ENCODE data around the gene PIWIL4.
A peak's percentile ranks its signal among the peaks of the same experiment; 100 is the strongest.

PIWIL4 gene

GRCh38 chr11:94584978-94585377, 17.8 kb downstream of the PIWIL4 start:
- Histone ChIP-seq H3K4me3 (ENCODE audit: low read length in 2 of 2) (no peak overlapping the region), H3K9ac (ENCODE audit: low read length in 2 of 2) (no peak overlapping the region), H3K36me3 (ENCODE audit: control insufficient read depth in 2 of 2, insufficient read depth in 2 of 2, low read length in 2 of 2) (peaks cover 4 to 5% of the 10 kb centered on the region in 2 donors), H3K27me3 (ENCODE audit: control insufficient read depth in 1 of 2, insufficient read depth in 2 of 2, low read length in 2 of 2) (no peaks in the 10 kb centered on the region), H3K9me3 (ENCODE audit: control insufficient read depth in 2 of 2, low read length in 2 of 2) (no peaks in the 10 kb centered on the region), H3K4me1 (ENCODE audit: control insufficient read depth, insufficient read depth, low read length) (no peaks in the 10 kb centered on the region), H3K27ac (ENCODE audit: low read length) (no peak overlapping the region)

- no peaks in the 10 kb centered on the region for H3K4me1 ChIP-seq (ENCODE audit: control insufficient read depth, insufficient read depth, low read length)
- no peaks in the 10 kb centered on the region for H3K27me3 ChIP-seq (ENCODE audit: control insufficient read depth in 1 of 2, insufficient read depth in 2 of 2, low read length in 2 of 2)
- no peak overlapping the region for H3K4me3 ChIP-seq (ENCODE audit: low read length in 2 of 2)
- no peak overlapping the region for H3K9ac ChIP-seq (ENCODE audit: low read length in 2 of 2)
- peaks cover 6 to 8% of the 10 kb centered on the region in 2 donors for H3K36me3 ChIP-seq (ENCODE audit: control insufficient read depth in 2 of 2, insufficient read depth in 2 of 2, low read length in 2 of 2)
- no peak overlapping the region for H3K27ac ChIP-seq (ENCODE audit: low read length)
- no peaks in the 10 kb centered on the region for H3K9me3 ChIP-seq (ENCODE audit: control insufficient read depth in 2 of 2, low read length in 2 of 2)
Measured at GRCh38 chr11:94585399-94585798, 18.2 kb downstream of the PIWIL4 start.

- Histone ChIP-seq H3K27ac (ENCODE audit: low read length) (no peak overlapping the region), H3K9ac (ENCODE audit: low read length in 2 of 2) (no peak overlapping the region), H3K4me3 (ENCODE audit: low read length in 2 of 2) (no peak overlapping the region), H3K4me1 (ENCODE audit: control insufficient read depth, insufficient read depth, low read length) (no peaks in the 10 kb centered on the region), H3K36me3 (ENCODE audit: control insufficient read depth in 2 of 2, insufficient read depth in 2 of 2, low read length in 2 of 2) (peaks cover 13% of the 10 kb centered on the region in 2 donors), H3K27me3 (ENCODE audit: control insufficient read depth in 1 of 2, insufficient read depth in 2 of 2, low read length in 2 of 2) (no peaks in the 10 kb centered on the region), H3K9me3 (ENCODE audit: control insufficient read depth in 2 of 2, low read length in 2 of 2) (no peaks in the 10 kb centered on the region)
Measured at GRCh38 chr11:94586546-94586945, 19.4 kb downstream of the PIWIL4 start.

GRCh38 chr11:94586978-94587377, 19.8 kb downstream of the PIWIL4 start:
- Histone ChIP-seq H3K4me3 (ENCODE audit: low read length in 2 of 2) (no peak overlapping the region), H3K9me3 (ENCODE audit: control insufficient read depth in 2 of 2, low read length in 2 of 2) (no peaks in the 10 kb centered on the region), H3K27ac (ENCODE audit: low read length) (no peak overlapping the region), H3K9ac (ENCODE audit: low read length in 2 of 2) (no peak overlapping the region), H3K4me1 (ENCODE audit: control insufficient read depth, insufficient read depth, low read length) (no peaks in the 10 kb centered on the region), H3K27me3 (ENCODE audit: control insufficient read depth in 1 of 2, insufficient read depth in 2 of 2, low read length in 2 of 2) (no peaks in the 10 kb centered on the region), H3K36me3 (ENCODE audit: control insufficient read depth in 2 of 2, insufficient read depth in 2 of 2, low read length in 2 of 2) (peaks cover 13% of the 10 kb centered on the region in 2 donors)

GRCh38 chr11:94588366-94588942, 21.3 kb downstream of the PIWIL4 start:
- no peak overlapping the region for H3K4me3 ChIP-seq (ENCODE audit: low read length in 2 of 2)
- no peaks in the 10 kb centered on the region for H3K9me3 ChIP-seq (ENCODE audit: control insufficient read depth in 2 of 2, low read length in 2 of 2)
- no peak overlapping the region for H3K9ac ChIP-seq (ENCODE audit: low read length in 2 of 2)
- no peaks in the 10 kb centered on the region for H3K27me3 ChIP-seq (ENCODE audit: control insufficient read depth in 1 of 2, insufficient read depth in 2 of 2, low read length in 2 of 2)
- no peak overlapping the region for H3K27ac ChIP-seq (ENCODE audit: low read length)
- H3K36me3 ChIP-seq (ENCODE audit: control insufficient read depth in 2 of 2, insufficient read depth in 2 of 2, low read length in 2 of 2): peaks cover 13 to 15% of the 10 kb centered on the region in 2 donors
- no peaks in the 10 kb centered on the region for H3K4me1 ChIP-seq (ENCODE audit: control insufficient read depth, insufficient read depth, low read length)

GRCh38 chr11:94590352-94591041, 23.3 kb downstream of the PIWIL4 start:
- H3K4me1 ChIP-seq (ENCODE audit: control insufficient read depth, insufficient read depth, low read length): no peaks in the 10 kb centered on the region
- no peak overlapping the region for H3K4me3 ChIP-seq (ENCODE audit: low read length in 2 of 2)
- H3K9ac ChIP-seq (ENCODE audit: low read length in 2 of 2): no peak overlapping the region
- no peaks in the 10 kb centered on the region for H3K9me3 ChIP-seq (ENCODE audit: control insufficient read depth in 2 of 2, low read length in 2 of 2)
- no peak overlapping the region for H3K27ac ChIP-seq (ENCODE audit: low read length)
- peaks cover 13 to 19% of the 10 kb centered on the region in 2 donors for H3K36me3 ChIP-seq (ENCODE audit: control insufficient read depth in 2 of 2, insufficient read depth in 2 of 2, low read length in 2 of 2)
- no peaks in the 10 kb centered on the region for H3K27me3 ChIP-seq (ENCODE audit: control insufficient read depth in 1 of 2, insufficient read depth in 2 of 2, low read length in 2 of 2)

GRCh38 chr11:94593030-94593429, 25.9 kb downstream of the PIWIL4 start:
- Histone ChIP-seq H3K9ac (ENCODE audit: low read length in 2 of 2) (peak overlapping the region in 1 of 2 donors; percentile 22), H3K4me3 (ENCODE audit: low read length in 2 of 2) (no peak overlapping the region), H3K27ac (ENCODE audit: low read length) (no peak overlapping the region), H3K36me3 (ENCODE audit: control insufficient read depth in 2 of 2, insufficient read depth in 2 of 2, low read length in 2 of 2) (peaks cover 13 to 21% of the 10 kb centered on the region in 2 donors), H3K9me3 (ENCODE audit: control insufficient read depth in 2 of 2, low read length in 2 of 2) (no peaks in the 10 kb centered on the region), H3K4me1 (ENCODE audit: control insufficient read depth, insufficient read depth, low read length) (no peaks in the 10 kb centered on the region), H3K27me3 (ENCODE audit: control insufficient read depth in 1 of 2, insufficient read depth in 2 of 2, low read length in 2 of 2) (no peaks in the 10 kb centered on the region)

- no peaks in the 10 kb centered on the region for H3K27me3 ChIP-seq (ENCODE audit: control insufficient read depth in 1 of 2, insufficient read depth in 2 of 2, low read length in 2 of 2)
- H3K36me3 ChIP-seq (ENCODE audit: control insufficient read depth in 2 of 2, insufficient read depth in 2 of 2, low read length in 2 of 2): peaks cover 8 to 21% of the 10 kb centered on the region in 2 donors
- no peaks in the 10 kb centered on the region for H3K4me1 ChIP-seq (ENCODE audit: control insufficient read depth, insufficient read depth, low read length)
- no peak overlapping the region for H3K4me3 ChIP-seq (ENCODE audit: low read length in 2 of 2)
- H3K27ac ChIP-seq (ENCODE audit: low read length): no peak overlapping the region
- H3K9ac ChIP-seq (ENCODE audit: low read length in 2 of 2): no peak overlapping the region
- H3K9me3 ChIP-seq (ENCODE audit: control insufficient read depth in 2 of 2, low read length in 2 of 2): no peaks in the 10 kb centered on the region
Measured at GRCh38 chr11:94595076-94595475, 27.9 kb downstream of the PIWIL4 start.

- no peaks in the 10 kb centered on the region for H3K27me3 ChIP-seq (ENCODE audit: control insufficient read depth in 1 of 2, insufficient read depth in 2 of 2, low read length in 2 of 2)
- H3K9me3 ChIP-seq (ENCODE audit: control insufficient read depth in 2 of 2, low read length in 2 of 2): no peaks in the 10 kb centered on the region
- no peak overlapping the region for H3K27ac ChIP-seq (ENCODE audit: low read length)
- no peak overlapping the region for H3K4me3 ChIP-seq (ENCODE audit: low read length in 2 of 2)
- H3K4me1 ChIP-seq (ENCODE audit: control insufficient read depth, insufficient read depth, low read length): no peaks in the 10 kb centered on the region
- peaks cover 0 to 11% of the 10 kb centered on the region in 2 donors for H3K36me3 ChIP-seq (ENCODE audit: control insufficient read depth in 2 of 2, insufficient read depth in 2 of 2, low read length in 2 of 2)
- no peak overlapping the region for H3K9ac ChIP-seq (ENCODE audit: low read length in 2 of 2)
Measured at GRCh38 chr11:94597896-94598295, 30.7 kb downstream of the PIWIL4 start.

GRCh38 chr11:94599510-94599909, 32.3 kb downstream of the PIWIL4 start:
- peaks cover 0 to 11% of the 10 kb centered on the region in 2 donors for H3K36me3 ChIP-seq (ENCODE audit: control insufficient read depth in 2 of 2, insufficient read depth in 2 of 2, low read length in 2 of 2)
- no peaks in the 10 kb centered on the region for H3K27me3 ChIP-seq (ENCODE audit: control insufficient read depth in 1 of 2, insufficient read depth in 2 of 2, low read length in 2 of 2)
- no peak overlapping the region for H3K27ac ChIP-seq (ENCODE audit: low read length)
- no peaks in the 10 kb centered on the region for H3K4me1 ChIP-seq (ENCODE audit: control insufficient read depth, insufficient read depth, low read length)
- H3K9me3 ChIP-seq (ENCODE audit: control insufficient read depth in 2 of 2, low read length in 2 of 2): no peaks in the 10 kb centered on the region
- no peak overlapping the region for H3K4me3 ChIP-seq (ENCODE audit: low read length in 2 of 2)
- no peak overlapping the region for H3K9ac ChIP-seq (ENCODE audit: low read length in 2 of 2)
